Measurements from ENCODE around the gene B3GNT2.

DNA sequence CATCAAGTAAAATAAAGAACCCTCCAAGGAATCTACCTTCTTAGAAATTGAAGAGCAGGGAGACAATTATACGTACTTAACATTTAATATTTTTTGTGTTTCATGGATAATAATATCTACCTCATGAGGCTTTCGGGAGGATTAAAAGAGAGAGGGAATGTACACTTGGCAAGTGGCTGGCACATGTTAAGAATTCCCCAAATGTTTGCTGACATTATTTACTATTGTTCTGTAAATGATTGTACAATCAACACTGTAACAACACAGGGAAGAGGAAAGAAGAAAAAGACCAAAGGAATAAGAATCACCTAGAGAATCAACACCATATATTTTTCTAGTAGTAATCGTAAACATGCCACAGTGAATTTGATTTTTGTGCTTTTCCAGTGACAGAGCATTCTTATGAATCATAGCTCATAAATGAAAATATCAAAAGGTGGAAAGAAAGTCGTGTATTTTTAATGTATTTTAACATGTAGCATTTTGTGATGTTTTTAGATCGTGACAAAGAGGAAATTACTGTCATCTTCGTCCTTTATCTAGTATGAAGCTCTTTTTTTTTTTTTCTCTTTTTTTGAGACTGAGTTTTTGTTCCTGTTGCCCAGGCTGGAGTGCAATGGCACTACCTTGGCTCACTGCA, 67.3 kb downstream of the B3GNT2 start:
- TF ChIP-seq GATA2 (IDR thresholded peaks at IDR 0.05; ENCODE audit: low read depth, low read length): no peak
- no peak for TF ChIP-seq GATA3 (IDR thresholded peaks at IDR 0.05; ENCODE audit: low read depth, low read length)

Data from SH-SY5Y (cell line).